Measurements from ENCODE around the gene ITPRIPL2.

Gene ITPRIPL2

GRCh38 chr16:19170043-19170655 lies 56.4 kb downstream of the ITPRIPL2 start:
- ChIA-PET POLR2A (no interaction called here), CTCF (no interaction called here)

More at GRCh38 chr16:19170043-19170655, 56.4 kb downstream of the ITPRIPL2 start:
- no peak for TF ChIP-seq L3MBTL2 (conservative IDR thresholded peaks at IDR 0.05)
- no peak for TF ChIP-seq ELF4 (IDR thresholded peaks at IDR 0.05)
- no peak for TF ChIP-seq LEF1 (IDR thresholded peaks at IDR 0.05; ENCODE audit: borderline replicate concordance)
- TF ChIP-seq HDGF (IDR thresholded peaks at IDR 0.05; ENCODE audit: borderline replicate concordance), result no peak
- TF ChIP-seq FOXM1 (IDR thresholded peaks at IDR 0.05; ENCODE audit: borderline replicate concordance), result no peak
- TF ChIP-seq FOXA1 (IDR thresholded peaks at IDR 0.05), result no peak
- no peak for TF ChIP-seq FOXK2 (IDR thresholded peaks at IDR 0.05)
- no peak for TF ChIP-seq BHLHE40 (IDR thresholded peaks at IDR 0.05; ENCODE audit: borderline replicate concordance)
- TF ChIP-seq SP1 (IDR thresholded peaks at IDR 0.05), result no peak
- no peak for TF ChIP-seq NFRKB (IDR thresholded peaks at IDR 0.05)
- no peak for TF ChIP-seq ARNT (IDR thresholded peaks at IDR 0.05)
- no peak for TF ChIP-seq PKNOX1 (IDR thresholded peaks at IDR 0.05)
- DNase-seq (ENCODE audit: extremely low spot score), result no peak
